LNCAP (cell line): ENCODE data around the gene ASTN2.

Experiments
- CTCF ChIP-seq: fragments of 450-650 bp; IDR thresholded peaks from 2 replicates; pipeline ENCODE4 v1.5.1; 2017; ENCODE audit warnings: mild to moderate bottlenecking

Gene ASTN2

GRCh38 chr9:117060963-117061362 is 353.9 kb downstream of the ASTN2 start:
- no peak for TF ChIP-seq CTCF

GRCh38 chr9:117050007-117050406 is 364.9 kb downstream of the ASTN2 start:
- no peak for TF ChIP-seq CTCF

GRCh38 chr9:117046666-117047327 is 368.1 kb downstream of the ASTN2 start:
- no peak for TF ChIP-seq CTCF

- no peak for TF ChIP-seq CTCF
Measured at GRCh38 chr9:117044241-117044640, 370.6 kb downstream of the ASTN2 start.

- no peak for TF ChIP-seq CTCF
Measured at GRCh38 chr9:117043159-117043558, 371.7 kb downstream of the ASTN2 start.

- no peak for TF ChIP-seq CTCF
Measured at GRCh38 chr9:117035546-117035945, 379.3 kb downstream of the ASTN2 start.

GRCh38 chr9:117034866-117035265 is 380.0 kb downstream of the ASTN2 start:
- TF ChIP-seq CTCF: no peak

GRCh38 chr9:117030254-117030768 is 384.5 kb downstream of the ASTN2 start:
- TF ChIP-seq CTCF: no peak
